Stomach (tissue), 9 donors: ENCODE measurements around the gene MCF2L. TPM values are rescaled to one million over a fixed set of nuclear protein-coding genes. Genes with fewer than 3 reads are reported as not detected.
A peak's percentile ranks its signal among the peaks of the same experiment; 100 is the strongest.

ENCODE experiments used
- DNase-seq, 2 donors: peaks; one replicate each; pipeline versions ENCODE4 v3.0.0 to v3.0.0-alpha.2; 2013 to 2019
- H3K27ac ChIP-seq, 5 donors: fragments of 200-600 bp in 4 of 5; sonication (generic) in 4 of 5; one replicate each; pipeline ENCODE4 v1.5.1; 2013 to 2019; ENCODE audit warnings: mild to moderate bottlenecking in 1 of 5, moderate library complexity in 1 of 5
- H3K27me3 ChIP-seq, 3 donors: fragments of 200-600 bp; sonication (generic); one replicate each; pipeline ENCODE4 v1.5.1; 2017 to 2019; ENCODE audit warnings: mixed run types in 1 of 3
- H3K36me3 ChIP-seq, 4 donors: fragments of 200-600 bp; sonication (generic); 1 replicate in 3 of 4; 2 replicates in 1 of 4; pipeline ENCODE4 v1.5.1; 2016 to 2019
- H3K4me1 ChIP-seq, 4 donors: fragments of 200-600 bp; sonication (generic); one replicate each; pipeline ENCODE4 v1.5.1; 2016 to 2019
- H3K4me3 ChIP-seq, 4 donors: fragments of 200-600 bp; sonication (generic) in 3 of 4; one replicate each; pipeline ENCODE4 v1.5.1; 2016 to 2019; ENCODE audit warnings: mild to moderate bottlenecking in 1 of 4
- H3K9me3 ChIP-seq, 4 donors: fragments of 200-600 bp; sonication (generic); one replicate each; pipeline ENCODE4 v1.5.1; 2016 to 2019
- EP300 ChIP-seq: sonication (generic); formaldehyde crosslinking; IDR thresholded peaks from one replicate; pipeline ENCODE4 v1.6.1; 2017; ENCODE audit warnings: antibody characterized with exemption
- POLR2A ChIP-seq, 4 donors: fragments of 450-650 bp; IDR thresholded peaks; one replicate each; pipeline ENCODE4 v1.6.1; 2016; ENCODE audit warnings: antibody characterized with exemption in 4 of 4, control low read depth in 2 of 4, mild to moderate bottlenecking in 1 of 4, moderate library complexity in 1 of 4
- POLR2AphosphoS5 ChIP-seq, 3 donors: sonication (generic); formaldehyde crosslinking; IDR thresholded peaks; one replicate each; pipeline ENCODE4 v1.6.1; 2016; ENCODE audit warnings: antibody characterized with exemption in 3 of 3
- WGBS, 5 donors: extraction: QIAGEN DNeasy Blood & Tissue Kit in 3 of 5; methylation state at CpG; one replicate each; pipeline versions ENCODE4 v1.1.5 to v1.1.7; 2013 to 2018; 5-methylcytosine and 5-hydroxymethylcytosine counted together
- intact Hi-C: fragments of 100-400 bp; cut with DNase I; formaldehyde crosslinking; loops from one replicate; pipeline ENCODE4 v1.15.1; 2023; ENCODE audit warnings: low total_unique reads
- polyA plus RNA-seq, 3 donors: library from polyadenylated mRNA; stranded (reverse); fragments of 200-250 nt; gene quantifications; one replicate each; pipeline ENCODE4 v1.2.3, GENCODE V29; 2013
- total RNA-seq, 5 donors: library from RNA; depleted of rRNA; stranded (reverse); fragments of >200 nt; gene quantifications; one replicate each; pipeline versions ENCODE4 v1.1.0 to v1.2.3, GENCODE V29; 2014 to 2016
- TF ChIP-seq, protein P1 (sequence below), 7 experiments: fragments of 450-650 bp in 4 of 7; fragments of 200-600 bp in 3 of 7; sonication (generic) in 3 of 7; IDR thresholded peaks; one replicate each; pipeline ENCODE4 v1.5.1; 2016 to 2019; ENCODE audit warnings: antibody characterized with exemption in 7 of 7, control low read depth in 2 of 7, mild to moderate bottlenecking in 1 of 7
- donor health status: healthy with polysubstance abuse.
- donor health status: Bipolar disorder and iron deficiency.
- donor health status: healthy.

MCF2L gene
- total and polyA plus RNA-seq, 8 donors, result 10.8 to 363 (median 39.4) TPM

DNA sequence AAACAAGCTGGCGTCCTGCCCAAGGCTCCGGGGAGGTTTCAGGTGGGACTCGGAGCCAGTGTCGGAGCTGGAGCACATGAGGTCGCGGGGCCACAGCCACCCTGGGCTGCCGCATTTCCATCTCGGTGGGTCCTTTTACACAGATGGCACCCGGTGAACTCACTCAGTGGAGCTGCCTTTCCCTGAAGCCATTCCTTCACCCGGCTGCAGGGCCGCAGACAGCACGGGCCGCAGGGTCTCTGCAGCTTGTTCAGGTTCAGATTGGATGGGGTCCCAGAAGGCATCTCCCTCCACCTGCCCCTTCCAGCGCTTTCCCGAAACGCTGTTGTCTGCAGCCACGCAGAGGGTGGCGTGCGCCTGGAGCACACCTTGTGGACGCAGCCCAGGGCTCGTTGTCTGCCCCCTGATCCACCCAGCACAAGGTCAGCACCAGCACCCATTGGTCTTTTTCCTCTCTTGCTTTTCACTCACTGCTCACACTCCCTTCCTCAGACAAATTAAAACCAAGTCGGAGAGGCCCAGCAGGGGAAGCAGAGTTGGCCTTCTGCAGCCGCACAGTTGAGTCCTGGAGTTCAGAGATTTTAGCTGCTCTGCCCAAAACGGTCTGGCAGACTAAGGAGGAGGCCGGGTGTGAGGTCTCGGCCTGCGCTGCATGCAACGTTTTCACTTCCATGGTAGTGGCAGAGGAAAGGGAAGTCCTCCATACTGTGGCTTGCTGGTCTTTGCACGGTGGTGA lies 18.1 kb downstream of the MCF2L start:
- Histone ChIP-seq H3K27ac (no peak overlapping the region), H3K27me3 (no peaks in the 10 kb centered on the region), H3K36me3 (no peaks in the 10 kb centered on the region), H3K4me1 (peaks cover 6 to 48% (median 35%) of the 10 kb centered on the region in 4 donors), H3K9me3 (no peaks in the 10 kb centered on the region), H3K4me3 (no peak overlapping the region)
- peak in 1 of 2 donors; percentile 53 for DNase-seq
- intact Hi-C loops, result no loop called here
- TF ChIP-seq, protein P1, sequence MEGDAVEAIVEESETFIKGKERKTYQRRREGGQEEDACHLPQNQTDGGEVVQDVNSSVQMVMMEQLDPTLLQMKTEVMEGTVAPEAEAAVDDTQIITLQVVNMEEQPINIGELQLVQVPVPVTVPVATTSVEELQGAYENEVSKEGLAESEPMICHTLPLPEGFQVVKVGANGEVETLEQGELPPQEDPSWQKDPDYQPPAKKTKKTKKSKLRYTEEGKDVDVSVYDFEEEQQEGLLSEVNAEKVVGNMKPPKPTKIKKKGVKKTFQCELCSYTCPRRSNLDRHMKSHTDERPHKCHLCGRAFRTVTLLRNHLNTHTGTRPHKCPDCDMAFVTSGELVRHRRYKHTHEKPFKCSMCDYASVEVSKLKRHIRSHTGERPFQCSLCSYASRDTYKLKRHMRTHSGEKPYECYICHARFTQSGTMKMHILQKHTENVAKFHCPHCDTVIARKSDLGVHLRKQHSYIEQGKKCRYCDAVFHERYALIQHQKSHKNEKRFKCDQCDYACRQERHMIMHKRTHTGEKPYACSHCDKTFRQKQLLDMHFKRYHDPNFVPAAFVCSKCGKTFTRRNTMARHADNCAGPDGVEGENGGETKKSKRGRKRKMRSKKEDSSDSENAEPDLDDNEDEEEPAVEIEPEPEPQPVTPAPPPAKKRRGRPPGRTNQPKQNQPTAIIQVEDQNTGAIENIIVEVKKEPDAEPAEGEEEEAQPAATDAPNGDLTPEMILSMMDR (IDR thresholded peaks at IDR 0.05), result no peak
- TF ChIP-seq POLR2A (IDR thresholded peaks at IDR 0.05) (no peak), EP300 (no peak), POLR2AphosphoS5 (IDR thresholded peaks at IDR 0.05) (no peak)
- WGBS, 5 donors, result 72 to 81% (median 78%) methylated on average over 15 to 29 of the region's 29 CpGs

DNA sequence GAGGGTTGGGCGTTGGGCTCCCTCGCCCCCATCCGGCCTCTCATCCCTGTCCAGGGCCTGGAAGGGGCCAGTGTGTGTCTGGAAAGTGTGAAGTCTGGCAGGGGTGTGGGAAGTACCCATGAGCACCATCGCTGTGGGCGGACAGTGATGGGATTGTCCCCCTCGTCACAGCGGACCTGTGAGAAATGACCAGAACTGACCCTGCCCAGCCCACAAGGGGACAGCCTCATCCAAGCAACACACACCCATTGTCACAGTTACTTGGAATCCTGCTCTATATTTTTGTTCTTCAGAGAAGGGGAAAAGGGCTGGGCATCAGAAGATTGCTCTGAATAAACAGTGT lies 18.6 kb downstream of the MCF2L start:
- intact Hi-C loops, result no loop called here

DNA sequence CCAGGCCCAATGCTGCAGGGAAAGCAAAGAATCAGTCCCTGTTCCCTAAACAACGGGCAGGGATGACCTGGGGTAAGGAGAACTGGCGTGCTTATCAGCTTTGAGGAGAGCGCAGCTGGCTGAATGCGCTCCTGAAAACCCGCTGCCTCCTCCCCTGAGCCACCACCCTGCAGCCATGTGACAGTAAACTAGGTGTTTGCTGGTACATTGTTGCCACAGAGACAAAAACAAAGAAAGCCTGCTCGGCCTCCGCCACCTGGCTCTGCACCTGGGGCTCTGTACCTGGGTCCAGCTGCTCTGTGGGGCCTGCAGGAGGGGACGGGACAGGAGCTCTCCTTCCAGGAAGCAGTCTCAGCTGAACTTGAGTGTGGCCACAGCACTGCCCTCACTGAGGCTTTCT lies 21.8 kb downstream of the MCF2L start:
- H3K4me1 ChIP-seq, result peaks cover 6 to 40% (median 28%) of the 10 kb centered on the region in 4 donors
- intact Hi-C loops, result no loop called here
- TF ChIP-seq EP300, result no peak
- TF ChIP-seq POLR2AphosphoS5 (IDR thresholded peaks at IDR 0.05), result peak; percentile 19 to 80 (median 71)
- TF ChIP-seq, protein P1 (IDR thresholded peaks at IDR 0.05), result peak in 1 of 7 experiments; percentile 15
- H3K36me3 ChIP-seq, result no peaks in the 10 kb centered on the region
- H3K27me3 ChIP-seq, result peaks cover 0 to 6% (median 0%) of the 10 kb centered on the region in 3 donors
- H3K4me3 ChIP-seq, result no peak overlapping the region
- WGBS, 5 donors, result 25 to 44% (median 26%) methylated on average over 5 to 8 of the region's 8 CpGs
- peak overlapping the region; percentile 61 to 77 (median 72) for H3K27ac ChIP-seq
- H3K9me3 ChIP-seq, result no peaks in the 10 kb centered on the region
- peak; percentile 88 to 94 for DNase-seq

More for the DNA sequence above, 18.6 kb downstream of the MCF2L start:
- peaks cover 6 to 48% (median 35%) of the 10 kb centered on the region in 4 donors for H3K4me1 ChIP-seq
- no peak for TF ChIP-seq EP300
- no peak for TF ChIP-seq POLR2AphosphoS5 (IDR thresholded peaks at IDR 0.05)
- TF ChIP-seq, protein P1 (IDR thresholded peaks at IDR 0.05), result no peak
- no peak for TF ChIP-seq POLR2A (IDR thresholded peaks at IDR 0.05)
- no peaks in the 10 kb centered on the region for H3K9me3 ChIP-seq
- WGBS, 5 donors, result 67 to 95% (median 86%) methylated on average over 7 of the region's 7 CpGs
- no peak for DNase-seq
- H3K27ac ChIP-seq, result no peak overlapping the region
- H3K36me3 ChIP-seq, result no peaks in the 10 kb centered on the region
- H3K27me3 ChIP-seq, result no peaks in the 10 kb centered on the region
- no peak overlapping the region for H3K4me3 ChIP-seq

DNA sequence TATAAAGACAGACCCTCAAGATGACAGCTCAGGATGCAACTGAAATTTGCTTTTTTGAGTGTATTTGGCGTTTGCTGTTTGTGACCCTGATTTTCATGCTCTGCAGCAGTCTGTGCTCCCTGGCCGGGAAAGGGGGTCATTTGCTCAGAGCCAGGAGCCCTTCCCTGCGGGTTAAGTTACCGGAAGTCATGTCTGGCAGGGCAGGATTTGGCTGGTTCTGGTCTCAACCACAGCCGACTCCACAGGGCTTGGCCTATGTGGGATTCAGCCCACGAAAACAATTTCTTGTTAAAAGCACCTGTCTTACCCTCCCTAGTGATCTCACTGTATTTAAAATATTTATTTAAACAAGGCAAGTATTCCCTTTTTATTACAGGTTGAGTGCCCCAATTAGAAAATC lies 22.6 kb downstream of the MCF2L start:
- Histone ChIP-seq H3K27ac (peak overlapping the region; percentile 25 to 77 (median 70)), H3K36me3 (no peaks in the 10 kb centered on the region), H3K4me1 (peaks cover 15 to 40% (median 29%) of the 10 kb centered on the region in 4 donors), H3K4me3 (no peak overlapping the region), H3K9me3 (no peaks in the 10 kb centered on the region), H3K27me3 (peaks cover 0 to 10% (median 0%) of the 10 kb centered on the region in 3 donors)
- TF ChIP-seq POLR2AphosphoS5 (IDR thresholded peaks at IDR 0.05) (no peak), POLR2A (IDR thresholded peaks at IDR 0.05) (no peak), EP300 (no peak)
- TF ChIP-seq, protein P1 (IDR thresholded peaks at IDR 0.05), result no peak
- DNase-seq, result no peak
- 33 to 48% (median 39%) methylated on average over 6 of the region's 6 CpGs for whole genome bisulfite sequencing, 5 donors
- intact Hi-C loops, result no loop called here
